ENCODE data around the gene FLCN.

Gene FLCN

GRCh38 chr17:17183744-17184143, 53.2 kb downstream of the FLCN start:
- DNase-seq = no peak

- no peak for DNase-seq
These were observed 54.3 kb downstream of the FLCN start for GRCh38 chr17:17182598-17183136.

GRCh38 chr17:17181666-17182597, 55.0 kb downstream of the FLCN start:
- no peak for DNase-seq

GRCh38 chr17:17180741-17181525, 56.0 kb downstream of the FLCN start:
- no peak for DNase-seq

- DNase-seq = no peak
These were observed 56.8 kb downstream of the FLCN start for GRCh38 chr17:17180141-17180603.

GRCh38 chr17:17179371-17179827, 57.6 kb downstream of the FLCN start:
- no peak for DNase-seq

GRCh38 chr17:17177176-17177575, 59.8 kb downstream of the FLCN start:
- no peak for DNase-seq

GRCh38 chr17:17176341-17176740, 60.6 kb downstream of the FLCN start:
- no peak for DNase-seq

GRCh38 chr17:17175917-17176316, 61.1 kb downstream of the FLCN start:
- peak; percentile 46 for DNase-seq

- no peak for DNase-seq
These were observed 61.6 kb downstream of the FLCN start for GRCh38 chr17:17175340-17175739.

- no peak for DNase-seq
These were observed 63.0 kb downstream of the FLCN start for GRCh38 chr17:17173921-17174320.

- no peak for DNase-seq
These were observed 64.0 kb downstream of the FLCN start for GRCh38 chr17:17172990-17173389.

GRCh38 chr17:17172001-17172939, 64.7 kb downstream of the FLCN start:
- no peak for DNase-seq

GRCh38 chr17:17171186-17171585, 65.8 kb downstream of the FLCN start:
- DNase-seq = no peak

- DNase-seq = no peak
These were observed 66.5 kb downstream of the FLCN start for GRCh38 chr17:17170346-17170985.

- DNase-seq = no peak
These were observed 67.6 kb downstream of the FLCN start for GRCh38 chr17:17169396-17169795.

GRCh38 chr17:17168401-17168800, 68.6 kb downstream of the FLCN start:
- DNase-seq = no peak

- DNase-seq = no peak
These were observed 69.0 kb downstream of the FLCN start for GRCh38 chr17:17167986-17168385.

GRCh38 chr17:17167356-17167755, 69.6 kb downstream of the FLCN start:
- no peak for DNase-seq

- DNase-seq = no peak
These were observed 70.5 kb downstream of the FLCN start for GRCh38 chr17:17166446-17166845.

GRCh38 chr17:17165666-17166308, 71.2 kb downstream of the FLCN start:
- no peak for DNase-seq
